HCT116 (cell line): ENCODE measurements around the gene MIA2. TPM values are rescaled to one million over a fixed set of nuclear protein-coding genes. Genes with fewer than 3 reads are reported as not detected.

Experiments used
- ATAC-seq: fragments of 200-7000 bp; cut with Tn5 transposase; 2 replicates; pipeline ENCODE4 v1.9.1; 2020; ENCODE audit warnings: mild to moderate bottlenecking, moderate library complexity
- BruUV-seq: library from RNA; stranded (reverse); fragments of 400-500 nt; replicated peaks from 2 replicates; lab custom pipeline; 2021; lab: Mats Ljungman, UMichigan
- CTCF ChIA-PET: fragments of 300-600 bp; sonication (Branson Sonifier 250); formaldehyde crosslinking; loops from one replicate; lab custom pipeline; 2021; ENCODE audit warnings: antibody characterized with exemption; lab: Charles Lee
- POLR2A ChIA-PET: fragments of 300-600, 350-600 bp; sonication (Branson Sonifier 250); formaldehyde crosslinking; loops from one replicate; lab custom pipeline; 2021; ENCODE audit warnings: antibody characterized with exemption; lab: Charles Lee
- RAD21 ChIA-PET, 2 experiments: fragments of 300-600 bp; sonication (Branson Sonifier 250); formaldehyde crosslinking; loops; one replicate each; lab custom pipeline; 2023; ENCODE audit warnings: low total read pairs in 2 of 2; ENCODE audit not compliant: uncharacterized antibody in 2 of 2, unreplicated experiment in 2 of 2, low non-redundant PET in 1 of 2; lab: Charles Lee
- DNase-seq: peaks from one replicate; pipeline ENCODE4 v3.0.0-alpha.2; 2010; ENCODE audit warnings: low read depth, low spot score
- H2AFZ ChIP-seq: fragments of 200-600 bp; shearing (Covaris generic), sonication (generic); 2 replicates; pipeline ENCODE4 v1.6.1; 2017; ENCODE audit warnings: low read depth, mixed run types, mixed read lengths, antibody characterized with exemption, low read length; ENCODE audit not compliant: poor library complexity, severe bottlenecking
- H3K27ac ChIP-seq: 2 replicates; pipeline ENCODE4 v1.5.1; 2012; ENCODE audit warnings: low read depth, low read length
- H3K27me3 ChIP-seq: fragments of 200-600 bp; sonication (generic); 2 replicates; pipeline ENCODE4 v1.6.1; 2016; ENCODE audit warnings: mixed run types, low read length, mixed read lengths; ENCODE audit not compliant: insufficient read depth
- H3K36me3 ChIP-seq, 2 experiments: fragments of 200-500 bp in 1 of 2; fragments of 200-600 bp in 1 of 2; sonication (Bioruptor generic) in 1 of 2; sonication (generic) in 1 of 2; 2 replicates each; pipeline versions ENCODE4 v1.5.1 to v1.6.1; 2014 to 2016; ENCODE audit warnings: low read length in 2 of 2, inconsistent platforms in 1 of 2, mixed read lengths in 1 of 2, mixed run types in 1 of 2; ENCODE audit not compliant: insufficient read depth in 2 of 2, control insufficient read depth in 1 of 2
- H3K4me1 ChIP-seq, 2 experiments: fragments of 200-600 bp in 1 of 2; sonication (generic) in 1 of 2; 2 replicates each; pipeline versions ENCODE4 v1.5.1 to v1.6.1; 2012 to 2017; ENCODE audit warnings: low read length in 2 of 2, inconsistent platforms in 1 of 2, mild to moderate bottlenecking in 1 of 2, mixed read lengths in 1 of 2, mixed run types in 1 of 2, moderate library complexity in 1 of 2; ENCODE audit not compliant: insufficient read depth in 2 of 2, control insufficient read depth in 1 of 2
- H3K4me2 ChIP-seq: fragments of 200-600 bp; sonication (generic); 2 replicates; pipeline ENCODE4 v1.6.1; 2017; ENCODE audit warnings: mixed run types, low read length, mixed read lengths
- H3K4me3 ChIP-seq, 2 experiments: fragments of 200-600 bp in 1 of 2; sonication (generic) in 1 of 2; replicated peaks in 1 of 2; 2 replicates each; pipeline ENCODE4 v1.5.1; 2011 to 2016; ENCODE audit warnings: low read length in 2 of 2, control low read depth in 1 of 2, low read depth in 1 of 2, mild to moderate bottlenecking in 1 of 2, mixed read lengths in 1 of 2, mixed run types in 1 of 2
- H3K79me2 ChIP-seq: fragments of 200-600 bp; sonication (generic); 2 replicates; pipeline ENCODE4 v1.6.1; 2017; ENCODE audit warnings: mild to moderate bottlenecking, mixed run types, low read length, moderate library complexity, mixed read lengths; ENCODE audit not compliant: insufficient read depth
- H3K9ac ChIP-seq: fragments of 200-600 bp; sonication (generic); 2 replicates; pipeline ENCODE4 v1.6.1; 2016; ENCODE audit warnings: low read length, mixed read lengths
- H3K9me2 ChIP-seq: fragments of 200-600 bp; sonication (generic), shearing (Covaris generic); 2 replicates; pipeline ENCODE4 v1.6.1; 2017; ENCODE audit warnings: mixed run types, mild to moderate bottlenecking, moderate library complexity; ENCODE audit not compliant: insufficient read depth
- H3K9me3 ChIP-seq, 2 experiments: fragments of 200-500 bp in 1 of 2; fragments of 200-600 bp in 1 of 2; sonication (Bioruptor generic) in 1 of 2; sonication (generic) in 1 of 2; 2 replicates each; pipeline ENCODE4 v1.6.1; 2014 to 2017; ENCODE audit warnings: low read length in 2 of 2, mixed read lengths in 2 of 2, inconsistent platforms in 1 of 2, low read depth in 1 of 2, mild to moderate bottlenecking in 1 of 2, mixed run types in 1 of 2, moderate library complexity in 1 of 2; ENCODE audit not compliant: control insufficient read depth in 1 of 2, insufficient read depth in 1 of 2
- H4K20me1 ChIP-seq: fragments of 200-600 bp; sonication (generic), shearing (Covaris generic); 2 replicates; pipeline ENCODE4 v1.6.1; 2017; ENCODE audit warnings: mixed run types, mild to moderate bottlenecking, moderate library complexity; ENCODE audit not compliant: insufficient read depth
- CEBPB ChIP-seq: IDR thresholded peaks from 2 replicates; pipeline ENCODE4 v1.6.1; 2012; ENCODE audit warnings: low read depth
- EGR1 ChIP-seq: IDR thresholded peaks from 2 replicates; pipeline ENCODE4 v1.6.1; 2012; ENCODE audit warnings: low read depth
- ELF1 ChIP-seq: IDR thresholded peaks from 2 replicates; pipeline ENCODE4 v1.6.1; 2012; ENCODE audit warnings: low read depth, borderline replicate concordance
- EZH2 ChIP-seq: fragments of 200-600 bp; sonication (generic); IDR thresholded peaks from 2 replicates; pipeline ENCODE4 v1.6.1; 2017; ENCODE audit warnings: antibody characterized with exemption, mixed run types
- EZH2phosphoT487 ChIP-seq: fragments of 200-600 bp; IDR thresholded peaks from 2 replicates; pipeline ENCODE4 v1.6.1; 2018; ENCODE audit warnings: antibody characterized with exemption, borderline replicate concordance
- POLR2AphosphoS5 ChIP-seq: IDR thresholded peaks from 2 replicates; pipeline ENCODE4 v1.6.1; 2011; ENCODE audit warnings: mild to moderate bottlenecking, low read depth, low read length, moderate library complexity
- RAD21 ChIP-seq: IDR thresholded peaks from 2 replicates; pipeline ENCODE4 v1.6.1; 2012; ENCODE audit warnings: low read depth, mild to moderate bottlenecking
- SIN3A ChIP-seq: IDR thresholded peaks from 2 replicates; pipeline ENCODE4 v1.6.1; 2012; ENCODE audit warnings: low read depth
- SP1 ChIP-seq: IDR thresholded peaks from 2 replicates; pipeline ENCODE4 v1.6.1; 2012; ENCODE audit warnings: low read depth
- TCF7L2 ChIP-seq: IDR thresholded peaks from 2 replicates; pipeline ENCODE4 v1.7.0; 2011; ENCODE audit warnings: borderline replicate concordance, inconsistent platforms; ENCODE audit not compliant: insufficient read depth, insufficient read length; ENCODE audit errors: extremely low read depth
- ZNF274 ChIP-seq: fragments of 200-500 bp; sonication (Bioruptor generic); IDR thresholded peaks from 2 replicates; pipeline ENCODE4 v1.6.1; 2014; ENCODE audit warnings: mild to moderate bottlenecking, low read depth, low read length, inconsistent platforms
- intact Hi-C: fragments of 100-400 bp; cut with micrococcal nuclease; formaldehyde crosslinking; loops from 2 replicates; pipeline ENCODE4 v1.10.0; 2022
- total RNA-seq: library from RNA; stranded (reverse); gene quantifications from one replicate; pipeline ENCODE4 v1.2.1, GENCODE V29; 2021; ENCODE audit not compliant: unreplicated experiment
- TF ChIP-seq, protein P1 (sequence below): IDR thresholded peaks from 2 replicates; pipeline ENCODE4 v1.6.1; 2012; ENCODE audit warnings: low read depth
- TF ChIP-seq, protein P2 (sequence below): IDR thresholded peaks from 2 replicates; pipeline ENCODE4 v1.6.1; 2012

Gene MIA2
- total RNA-seq, 1 experiment from 2014 or later: 31.1 TPM

DNA sequence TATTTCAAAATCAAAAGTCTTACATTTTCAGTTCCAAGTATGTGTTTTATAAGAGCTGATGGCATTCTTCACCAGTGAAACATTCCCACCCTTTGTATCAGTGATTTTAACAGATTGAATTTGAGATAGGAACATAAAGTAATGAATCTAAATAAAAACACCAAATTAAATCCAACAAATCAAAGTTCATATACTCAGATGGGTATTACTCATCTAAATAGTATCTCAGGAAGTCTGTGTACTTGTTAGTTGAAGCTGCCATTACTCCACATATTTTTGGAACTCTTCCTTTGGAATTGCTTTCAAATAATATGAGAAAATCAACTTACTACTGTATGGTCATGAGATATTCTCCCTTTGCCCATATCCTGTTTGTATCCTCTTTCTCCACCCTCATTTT lies 89.1 kb downstream of the MIA2 start:
- Histone ChIP-seq H4K20me1 (no peaks in the 10 kb centered on the region), H3K27ac (no peak overlapping the region), H3K4me1 (no peaks in the 10 kb centered on the region), H3K4me2 (no peak overlapping the region), H3K9me3 (no peaks in the 10 kb centered on the region), H3K27me3 (no peaks in the 10 kb centered on the region), H3K9ac (no peak overlapping the region), H3K36me3 (peaks cover 3 to 4% of the 10 kb centered on the region in 2 experiments; a peak in 2 of 4 replicates), H2AFZ (no peak overlapping the region)
- intact Hi-C loops: no loop called here
- ATAC-seq (no peak), DNase-seq (no peak)
- RAD21 ChIA-PET: no interaction called here
- no TSS peak for BruUV-seq
- TF ChIP-seq ELF1: no peak
- no peak for TF ChIP-seq RAD21
- TF ChIP-seq EZH2: no peak
- no peak for TF ChIP-seq POLR2AphosphoS5
- TF ChIP-seq SIN3A: no peak
- no peak for TF ChIP-seq EGR1
- TF ChIP-seq, all 23 proteins: peak for 0
- Histone ChIP-seq H3K9me2 (no peaks in the 10 kb centered on the region), H3K79me2 (no peaks in the 10 kb centered on the region), H3K4me3 (no peak overlapping the region)
- ChIA-PET POLR2A (no interaction called here), CTCF (no interaction called here)

DNA sequence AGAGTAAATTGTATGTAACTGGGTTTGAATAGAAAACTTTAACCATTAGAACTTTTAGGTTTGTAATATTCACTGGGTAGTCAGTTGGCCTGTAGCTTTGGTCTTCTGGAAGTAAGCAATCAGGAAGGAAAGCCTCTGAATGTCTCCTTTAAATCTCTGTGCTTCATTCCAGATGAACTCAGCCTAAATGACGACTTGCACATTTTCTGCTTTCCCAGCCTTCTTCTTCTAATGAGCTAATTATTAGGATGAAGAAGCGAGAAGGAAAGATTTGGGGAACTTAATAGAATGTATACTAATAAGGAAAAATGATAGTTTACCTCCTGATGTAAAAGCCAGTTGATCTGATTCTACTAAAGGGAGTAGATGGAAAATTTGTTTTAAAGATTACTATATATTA lies 90.4 kb downstream of the MIA2 start:
- H3K4me2 ChIP-seq: no peak overlapping the region
- no peaks in the 10 kb centered on the region for H3K79me2 ChIP-seq
- H4K20me1 ChIP-seq: no peaks in the 10 kb centered on the region
- H3K9ac ChIP-seq: no peak overlapping the region
- H3K27ac ChIP-seq: no peak overlapping the region
- no peak for ATAC-seq
- no peaks in the 10 kb centered on the region for H3K4me1 ChIP-seq
- RAD21 ChIA-PET: no interaction called here
- DNase-seq: no peak
- no peaks in the 10 kb centered on the region for H3K27me3 ChIP-seq
- intact Hi-C loops: no loop called here
- POLR2A ChIA-PET: no interaction called here
- TF ChIP-seq EZH2phosphoT487: no peak
- TF ChIP-seq, protein P1, sequence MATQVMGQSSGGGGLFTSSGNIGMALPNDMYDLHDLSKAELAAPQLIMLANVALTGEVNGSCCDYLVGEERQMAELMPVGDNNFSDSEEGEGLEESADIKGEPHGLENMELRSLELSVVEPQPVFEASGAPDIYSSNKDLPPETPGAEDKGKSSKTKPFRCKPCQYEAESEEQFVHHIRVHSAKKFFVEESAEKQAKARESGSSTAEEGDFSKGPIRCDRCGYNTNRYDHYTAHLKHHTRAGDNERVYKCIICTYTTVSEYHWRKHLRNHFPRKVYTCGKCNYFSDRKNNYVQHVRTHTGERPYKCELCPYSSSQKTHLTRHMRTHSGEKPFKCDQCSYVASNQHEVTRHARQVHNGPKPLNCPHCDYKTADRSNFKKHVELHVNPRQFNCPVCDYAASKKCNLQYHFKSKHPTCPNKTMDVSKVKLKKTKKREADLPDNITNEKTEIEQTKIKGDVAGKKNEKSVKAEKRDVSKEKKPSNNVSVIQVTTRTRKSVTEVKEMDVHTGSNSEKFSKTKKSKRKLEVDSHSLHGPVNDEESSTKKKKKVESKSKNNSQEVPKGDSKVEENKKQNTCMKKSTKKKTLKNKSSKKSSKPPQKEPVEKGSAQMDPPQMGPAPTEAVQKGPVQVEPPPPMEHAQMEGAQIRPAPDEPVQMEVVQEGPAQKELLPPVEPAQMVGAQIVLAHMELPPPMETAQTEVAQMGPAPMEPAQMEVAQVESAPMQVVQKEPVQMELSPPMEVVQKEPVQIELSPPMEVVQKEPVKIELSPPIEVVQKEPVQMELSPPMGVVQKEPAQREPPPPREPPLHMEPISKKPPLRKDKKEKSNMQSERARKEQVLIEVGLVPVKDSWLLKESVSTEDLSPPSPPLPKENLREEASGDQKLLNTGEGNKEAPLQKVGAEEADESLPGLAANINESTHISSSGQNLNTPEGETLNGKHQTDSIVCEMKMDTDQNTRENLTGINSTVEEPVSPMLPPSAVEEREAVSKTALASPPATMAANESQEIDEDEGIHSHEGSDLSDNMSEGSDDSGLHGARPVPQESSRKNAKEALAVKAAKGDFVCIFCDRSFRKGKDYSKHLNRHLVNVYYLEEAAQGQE: no peak
- no peak for TF ChIP-seq TCF7L2
- no peak for TF ChIP-seq SIN3A
- TF ChIP-seq CEBPB: no peak
- TF ChIP-seq ZNF274: no peak
- TF ChIP-seq SP1: no peak
- TF ChIP-seq, protein P2, sequence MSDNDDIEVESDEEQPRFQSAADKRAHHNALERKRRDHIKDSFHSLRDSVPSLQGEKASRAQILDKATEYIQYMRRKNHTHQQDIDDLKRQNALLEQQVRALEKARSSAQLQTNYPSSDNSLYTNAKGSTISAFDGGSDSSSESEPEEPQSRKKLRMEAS: no peak
- CTCF ChIA-PET: no interaction called here
- H3K9me3 ChIP-seq: no peaks in the 10 kb centered on the region
- H2AFZ ChIP-seq: no peak overlapping the region
- H3K4me3 ChIP-seq: no peak overlapping the region
- no peaks in the 10 kb centered on the region for H3K9me2 ChIP-seq
- H3K36me3 ChIP-seq: peaks cover 3 to 4% of the 10 kb centered on the region in 2 experiments; a peak in 2 of 4 replicates
- no TSS peak for BruUV-seq
